HepG2 (cell line): Measurements from ENCODE around the gene BCAS3. TPM values are rescaled to one million over a fixed set of nuclear protein-coding genes. Genes with fewer than 3 reads are reported as not detected.

Experiments used
- ARHGAP35 ChIP-seq: sonication (generic); formaldehyde crosslinking; IDR thresholded peaks from 2 replicates; pipeline ENCODE4 v1.9.0; 2022; ENCODE audit warnings: mild to moderate bottlenecking, inconsistent platforms, moderate library complexity, missing genetic modification reagents, borderline replicate concordance
- CREB3 ChIP-seq: sonication (generic); formaldehyde crosslinking; IDR thresholded peaks from 2 replicates; pipeline ENCODE4 v1.5.0; 2020; ENCODE audit warnings: missing genetic modification reagents
- E2F2 ChIP-seq: sonication (generic); formaldehyde crosslinking; IDR thresholded peaks from 2 replicates; pipeline ENCODE4 v1.4.0; 2020; ENCODE audit warnings: missing genetic modification reagents, borderline replicate concordance
- IKZF5 ChIP-seq: IDR thresholded peaks from 2 replicates; pipeline ENCODE4 v1.6.1; 2018; ENCODE audit warnings: missing genetic modification reagents, mild to moderate bottlenecking, missing compliant biosample characterization
- IRF9 ChIP-seq: sonication (generic); formaldehyde crosslinking; IDR thresholded peaks from 2 replicates; pipeline ENCODE4 v1.8.0; 2022; ENCODE audit warnings: missing genetic modification reagents, mild to moderate bottlenecking, borderline replicate concordance
- MAF1 ChIP-seq: sonication (generic); formaldehyde crosslinking; IDR thresholded peaks from 2 replicates; pipeline ENCODE4 v1.5.0; 2020; ENCODE audit warnings: missing genetic modification reagents, borderline replicate concordance
- MTA1 ChIP-seq: sonication (generic); formaldehyde crosslinking; IDR thresholded peaks from 2 replicates; pipeline ENCODE4 v1.4.0; 2020; ENCODE audit warnings: missing genetic modification reagents, mild to moderate bottlenecking, borderline replicate concordance
- ONECUT2 ChIP-seq: sonication (generic); formaldehyde crosslinking; IDR thresholded peaks from 2 replicates; pipeline ENCODE4 v1.4.0; 2020; ENCODE audit warnings: missing genetic modification reagents
- SAFB2 ChIP-seq: sonication (generic); formaldehyde crosslinking; IDR thresholded peaks from 2 replicates; pipeline ENCODE4 v1.5.1; 2020; ENCODE audit warnings: missing genetic modification reagents, low read depth, mild to moderate bottlenecking, borderline replicate concordance
- SCMH1 ChIP-seq: sonication (generic); formaldehyde crosslinking; IDR thresholded peaks from 2 replicates; pipeline ENCODE4 v1.9.0; 2021; ENCODE audit warnings: missing genetic modification reagents, mild to moderate bottlenecking, borderline replicate concordance
- SOX6 ChIP-seq, 2 experiments: fragments of 450-650 bp in 1 of 2; sonication (generic) in 1 of 2; formaldehyde crosslinking in 1 of 2; IDR thresholded peaks; 2 replicates each; pipeline versions ENCODE4 v1.4.0 to v1.6.1; 2017 to 2020; ENCODE audit warnings: antibody characterized with exemption in 1 of 2, mild to moderate bottlenecking in 1 of 2, missing genetic modification reagents in 1 of 2
- TAF1 ChIP-seq: sonication (generic); formaldehyde crosslinking; IDR thresholded peaks from 2 replicates; pipeline ENCODE4 v1.4.0; 2020; ENCODE audit warnings: missing genetic modification reagents
- TEAD3 ChIP-seq: optimal IDR thresholded peaks from 2 replicates; pipeline ENCODE3; 2016; ENCODE audit warnings: borderline replicate concordance
- TSC22D2 ChIP-seq: sonication (generic); formaldehyde crosslinking; IDR thresholded peaks from 2 replicates; pipeline ENCODE4 v1.5.1; 2020; ENCODE audit warnings: missing genetic modification reagents, mild to moderate bottlenecking, borderline replicate concordance
- ZNF501 ChIP-seq: sonication (generic); formaldehyde crosslinking; IDR thresholded peaks from 2 replicates; pipeline ENCODE4 v1.5.1; 2020; ENCODE audit warnings: mild to moderate bottlenecking, moderate library complexity, missing genetic modification reagents
- ZNF646 ChIP-seq: sonication (generic); formaldehyde crosslinking; IDR thresholded peaks from 2 replicates; pipeline ENCODE4 v1.9.0; 2021; ENCODE audit warnings: mild to moderate bottlenecking, missing genetic modification reagents
- ZNF781 ChIP-seq: sonication (generic); formaldehyde crosslinking; IDR thresholded peaks from 2 replicates; pipeline ENCODE4 v1.5.1; 2020; ENCODE audit warnings: borderline replicate concordance, mild to moderate bottlenecking, missing genetic modification reagents; ENCODE audit errors: not compliant biosample characterization
- polyA plus RNA-seq, 8 experiments: library from polyadenylated mRNA; depleted of rRNA in 3 of 8; stranded (reverse) in 7 of 8; unstranded in 1 of 8; fragments of >200 nt; fragmentation: Illumina TruSeq in 4 of 8; extraction: Trizol in 4 of 8; gene quantifications; 2 replicates each; pipeline versions ENCODE4 v1.2.1 to v1.2.3, GENCODE V29; 2011 to 2016; ENCODE audit warnings: low read depth in 4 of 8, missing spikeins in 1 of 8, mixed read lengths in 1 of 8; ENCODE audit not compliant: insufficient read depth in 1 of 8
- total RNA-seq, 5 experiments: library from RNA; depleted of rRNA; stranded (reverse); fragments of >200 nt; fragmentation: Illumina TruSeq; extraction: Trizol; gene quantifications; 2 replicates each; pipeline ENCODE4 v1.2.3, GENCODE V29; 2016; ENCODE audit warnings: low read depth in 1 of 5

Gene BCAS3
- total and polyA plus RNA-seq, 2 of the 13 experiments (the other 11 are each of a cell fraction or from before 2014, with no cell fraction given) = 10.7 to 11.2 TPM

GRCh38 chr17:61409301-61410112 is 731.9 kb downstream of the BCAS3 start (continued):
- no peak for TF ChIP-seq CREB3 (CRISPR knock-in tag)
- TF ChIP-seq TEAD3 (CRISPR knock-in tag) = no peak
- TF ChIP-seq IKZF5 (CRISPR knock-in tag) = no peak
- TF ChIP-seq ZNF781 (CRISPR knock-in tag) = no peak
- no peak for TF ChIP-seq MTA1 (CRISPR knock-in tag)
- TF ChIP-seq ZNF501 (CRISPR knock-in tag) = no peak
- TF ChIP-seq ARHGAP35 (CRISPR knock-in tag) = no peak
- TF ChIP-seq TSC22D2 (CRISPR knock-in tag) = no peak
- TF ChIP-seq ONECUT2 (CRISPR knock-in tag) = no peak
- TF ChIP-seq SAFB2 (CRISPR knock-in tag) = peak; percentile 26
- no peak for TF ChIP-seq SOX6 (IDR thresholded peaks at IDR 0.05)
- TF ChIP-seq SOX6 (CRISPR knock-in tag; IDR thresholded peaks at IDR 0.05) = no peak
- no peak for TF ChIP-seq E2F2
- no peak for TF ChIP-seq TAF1 (CRISPR knock-in tag)
- no peak for TF ChIP-seq ZNF646 (CRISPR knock-in tag)
- TF ChIP-seq SCMH1 (CRISPR knock-in tag) = no peak
- TF ChIP-seq MAF1 (CRISPR knock-in tag) = no peak
- TF ChIP-seq IRF9 (CRISPR knock-in tag) = no peak
